GM12864 (cell line): Measurements from ENCODE around the gene CMYA5.

Experiments used
- DNase-seq: peaks from one replicate; pipeline ENCODE4 v3.0.0-alpha.2; 2011; ENCODE audit warnings: low read depth
- H3K4me3 ChIP-seq: 2 replicates; pipeline ENCODE4 v1.5.1; 2011; ENCODE audit warnings: mild to moderate bottlenecking, low read depth, low read length, control low read depth
- TF ChIP-seq, protein P1 (sequence below): IDR thresholded peaks from 2 replicates; pipeline ENCODE4 v1.5.1; 2011; ENCODE audit warnings: low read depth, mild to moderate bottlenecking, moderate library complexity, low read length, control low read depth, inconsistent platforms; ENCODE audit errors: missing control alignments

Gene CMYA5

DNA sequence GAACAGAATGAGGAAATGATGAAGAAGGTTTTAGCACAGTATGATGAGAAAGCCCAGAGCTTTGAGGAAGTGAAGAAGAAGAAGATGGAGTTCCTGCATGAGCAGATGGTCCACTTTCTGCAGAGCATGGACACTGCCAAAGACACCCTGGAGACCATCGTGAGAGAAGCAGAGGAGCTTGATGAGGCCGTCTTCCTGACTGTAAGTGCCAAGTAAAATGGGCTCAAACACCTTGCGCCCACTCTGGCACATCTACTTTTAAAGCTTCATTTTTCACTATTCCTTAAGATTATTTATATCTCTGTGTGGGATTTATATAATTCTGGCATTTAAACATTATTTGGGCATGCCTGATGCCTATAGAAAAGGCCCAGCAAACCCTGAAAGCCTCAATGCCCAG, 55.6 kb downstream of the CMYA5 start:
- TF ChIP-seq, protein P1, sequence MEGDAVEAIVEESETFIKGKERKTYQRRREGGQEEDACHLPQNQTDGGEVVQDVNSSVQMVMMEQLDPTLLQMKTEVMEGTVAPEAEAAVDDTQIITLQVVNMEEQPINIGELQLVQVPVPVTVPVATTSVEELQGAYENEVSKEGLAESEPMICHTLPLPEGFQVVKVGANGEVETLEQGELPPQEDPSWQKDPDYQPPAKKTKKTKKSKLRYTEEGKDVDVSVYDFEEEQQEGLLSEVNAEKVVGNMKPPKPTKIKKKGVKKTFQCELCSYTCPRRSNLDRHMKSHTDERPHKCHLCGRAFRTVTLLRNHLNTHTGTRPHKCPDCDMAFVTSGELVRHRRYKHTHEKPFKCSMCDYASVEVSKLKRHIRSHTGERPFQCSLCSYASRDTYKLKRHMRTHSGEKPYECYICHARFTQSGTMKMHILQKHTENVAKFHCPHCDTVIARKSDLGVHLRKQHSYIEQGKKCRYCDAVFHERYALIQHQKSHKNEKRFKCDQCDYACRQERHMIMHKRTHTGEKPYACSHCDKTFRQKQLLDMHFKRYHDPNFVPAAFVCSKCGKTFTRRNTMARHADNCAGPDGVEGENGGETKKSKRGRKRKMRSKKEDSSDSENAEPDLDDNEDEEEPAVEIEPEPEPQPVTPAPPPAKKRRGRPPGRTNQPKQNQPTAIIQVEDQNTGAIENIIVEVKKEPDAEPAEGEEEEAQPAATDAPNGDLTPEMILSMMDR: no peak
- DNase-seq: no peak
- H3K4me3 ChIP-seq: no peak overlapping the region

DNA sequence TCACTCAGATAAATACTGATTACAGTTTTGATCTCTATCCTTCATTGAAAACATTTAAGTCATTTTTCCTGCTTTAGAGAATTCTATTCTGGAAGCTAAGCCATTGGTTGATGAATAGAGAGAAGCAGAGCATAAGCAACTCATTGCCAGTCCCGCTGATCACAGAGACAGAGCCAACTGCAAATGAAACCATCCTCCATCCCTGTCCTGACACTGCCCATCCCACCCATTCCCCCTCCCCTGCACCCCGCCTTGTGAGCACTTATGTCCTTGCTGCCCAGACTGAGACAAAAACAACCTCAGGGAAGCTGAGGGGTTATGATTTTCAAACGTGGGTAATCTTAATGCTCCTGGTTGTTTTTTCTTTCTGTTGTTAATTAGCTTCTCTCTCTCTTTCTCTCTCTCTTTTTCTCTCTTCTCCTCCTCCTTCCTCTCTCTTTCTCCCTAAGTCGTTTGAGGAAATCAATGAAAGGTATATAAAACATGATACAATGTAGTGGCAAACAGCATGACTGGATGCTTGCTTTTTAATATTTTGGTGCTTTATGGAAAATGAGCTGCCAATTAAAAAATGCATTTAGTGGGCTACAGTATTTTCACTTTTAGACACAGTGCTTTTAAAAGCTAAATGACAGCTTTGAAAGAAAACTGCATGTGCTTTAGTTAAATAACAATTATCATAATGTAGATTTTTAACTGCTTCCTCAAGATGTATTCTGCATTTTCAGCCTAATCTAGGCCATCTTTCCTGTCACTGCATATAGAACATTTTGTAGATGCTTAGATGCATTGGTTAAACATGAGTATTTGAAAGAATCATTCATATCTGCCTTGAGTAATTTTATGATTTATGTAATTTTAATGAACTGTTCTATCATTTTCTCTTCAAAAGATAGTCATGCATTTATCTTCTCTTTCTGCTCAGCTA, 57.3 kb downstream of the CMYA5 start:
- TF ChIP-seq, protein P1: no peak
- DNase-seq: no peak
- H3K4me3 ChIP-seq: no peak overlapping the region

DNA sequence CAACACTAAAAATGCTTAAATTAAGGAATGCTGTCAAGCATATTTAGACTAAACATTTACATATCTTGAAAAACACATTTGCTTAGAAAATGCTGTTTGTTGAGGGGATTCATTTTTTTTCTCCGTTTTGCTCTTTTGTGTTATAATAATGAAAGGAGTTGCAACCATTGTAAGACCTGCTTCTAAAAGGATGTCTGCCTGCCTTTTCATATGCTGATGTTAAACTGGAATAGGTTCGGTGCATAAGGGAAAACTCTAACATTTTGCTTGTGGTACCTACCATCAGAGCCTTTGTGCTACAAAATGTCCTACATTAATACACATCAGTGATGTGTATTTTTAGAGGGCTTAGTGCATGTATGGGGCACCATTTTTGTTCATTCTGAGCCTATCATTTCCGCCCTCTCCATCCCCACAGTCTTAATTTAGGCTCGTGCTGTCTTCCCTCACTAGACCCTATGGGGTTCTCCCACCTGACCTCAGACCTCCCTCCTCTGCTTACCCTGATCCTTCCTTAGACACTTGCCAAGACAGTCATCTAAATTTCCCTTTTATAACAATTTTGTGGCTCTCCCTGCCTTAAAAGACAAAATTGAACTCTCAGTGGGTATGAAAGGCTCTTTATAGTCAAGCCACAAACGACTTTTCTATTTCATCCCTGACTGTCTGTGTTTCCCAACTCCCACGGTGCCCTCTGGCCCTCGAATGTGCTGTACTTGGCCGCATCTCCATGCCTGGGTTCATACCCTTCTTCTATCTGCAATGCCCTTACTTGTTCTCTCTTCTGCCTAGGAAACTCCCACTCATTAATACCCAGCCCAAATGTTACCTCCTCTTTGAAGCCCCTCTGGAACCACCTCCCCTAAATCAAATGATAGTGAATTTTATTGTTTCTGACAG, 61.2 kb downstream of the CMYA5 start:
- H3K4me3 ChIP-seq: no peak overlapping the region
- DNase-seq: no peak
- TF ChIP-seq, protein P1: no peak

DNA sequence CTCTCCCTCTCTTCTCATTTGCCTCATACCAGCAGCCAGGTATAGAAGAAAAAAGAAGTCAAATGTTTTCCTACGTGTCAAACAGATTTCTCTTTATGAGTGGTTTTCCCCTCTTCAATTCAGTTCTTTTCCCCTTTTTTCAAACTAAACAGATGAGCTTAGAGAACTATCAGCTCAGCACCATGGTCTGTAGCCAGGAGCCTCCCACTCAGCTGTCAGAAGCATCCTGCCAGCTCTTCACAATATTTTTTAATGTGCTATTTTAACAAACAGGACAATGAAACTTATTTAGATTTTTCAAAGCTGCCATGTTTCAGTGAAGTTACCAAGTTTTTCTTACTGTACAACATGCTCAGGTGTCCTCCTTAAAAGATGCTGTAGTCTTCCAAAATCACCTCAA, 63.5 kb downstream of the CMYA5 start:
- no peak overlapping the region for H3K4me3 ChIP-seq
- TF ChIP-seq, protein P1: no peak
- DNase-seq: no peak

DNA sequence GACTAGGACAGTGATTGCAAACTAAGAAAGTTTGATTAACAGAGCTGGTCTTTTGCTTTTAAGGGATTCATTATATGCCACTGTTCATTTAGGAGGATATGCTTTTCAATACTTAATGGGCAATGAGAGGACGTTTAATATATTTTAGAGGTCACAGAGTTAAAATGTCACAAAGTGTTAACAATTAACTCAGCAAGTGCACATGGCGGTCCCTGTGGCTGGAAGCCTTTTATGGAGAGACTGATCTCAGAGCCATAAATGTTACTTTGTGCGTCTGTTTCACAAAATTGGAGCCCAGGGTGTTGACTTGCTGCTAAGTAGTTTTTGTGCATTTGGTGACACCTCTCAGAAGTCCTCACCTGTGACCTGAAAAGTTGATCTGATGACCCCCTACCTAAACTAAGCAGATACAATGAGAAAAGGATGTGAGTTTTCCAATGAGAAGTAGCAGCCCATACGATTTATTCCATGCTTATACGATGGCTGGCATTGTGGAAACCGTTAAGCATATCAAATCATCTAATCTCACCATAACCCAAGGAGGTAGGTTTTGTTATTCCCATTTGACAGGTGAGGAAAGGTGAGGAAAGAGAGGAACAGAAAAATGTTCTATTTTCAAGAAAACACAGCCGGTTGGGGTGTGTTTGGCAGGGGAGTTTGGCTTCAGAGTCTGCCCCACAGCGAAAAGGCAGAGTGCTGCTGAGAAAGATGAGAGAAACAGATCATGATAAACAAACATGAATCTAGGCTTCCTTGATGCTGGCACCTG, 64.4 kb downstream of the CMYA5 start:
- TF ChIP-seq, protein P1: no peak
- no peak overlapping the region for H3K4me3 ChIP-seq
- no peak for DNase-seq

DNA sequence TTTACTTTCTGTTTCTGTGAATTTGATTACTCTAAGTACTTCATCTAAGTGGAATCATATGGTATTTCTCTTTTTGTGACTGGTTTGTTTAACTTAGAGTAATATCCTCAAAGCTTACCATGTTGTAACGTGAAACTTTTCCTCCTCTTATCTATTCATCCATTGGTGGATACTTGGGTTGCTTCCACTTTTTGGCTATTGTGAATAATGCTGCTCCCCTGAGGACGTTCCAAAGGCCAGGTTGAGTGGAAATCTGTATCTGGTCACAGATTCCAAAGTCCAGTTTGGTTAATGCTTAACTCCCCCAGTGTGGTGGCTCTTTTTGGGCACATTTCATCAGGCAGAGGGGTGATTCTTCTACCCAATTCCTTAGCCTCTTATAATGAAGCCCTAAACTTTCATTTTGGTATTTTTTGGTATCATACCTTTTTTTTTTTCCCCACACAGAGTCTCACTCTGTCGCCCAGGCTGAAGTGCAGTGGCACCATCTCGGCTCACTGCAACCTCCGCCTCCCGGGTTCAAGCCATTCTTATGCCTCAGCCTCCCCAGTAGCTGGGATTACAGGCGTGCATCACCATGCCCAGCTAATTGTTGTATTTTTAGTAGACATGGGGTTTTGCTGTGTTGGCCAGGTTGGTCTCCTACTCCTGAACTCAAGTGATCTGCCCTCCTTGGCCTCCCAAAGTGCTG, 65.4 kb downstream of the CMYA5 start:
- no peak overlapping the region for H3K4me3 ChIP-seq
- TF ChIP-seq, protein P1: no peak
- DNase-seq: no peak
